A549 (cell line): ENCODE data around the gene MAP3K20.

ENCODE experiments used
- BCL3 ChIP-seq: fragments of >200 bp; sonication (Bioruptor Twin); formaldehyde crosslinking; IDR thresholded peaks from 3 replicates; pipeline ENCODE4 v1.6.1; 2016
- CBX8 ChIP-seq: fragments of 200-600 bp; sonication (generic); IDR thresholded peaks from 2 replicates; pipeline ENCODE4 v1.6.1; 2016
- CHD4 ChIP-seq: fragments of 200-600 bp; sonication (generic); IDR thresholded peaks from 2 replicates; pipeline ENCODE4 v1.6.1; 2016; ENCODE audit warnings: antibody characterized with exemption, mild to moderate bottlenecking, borderline replicate concordance
- CTCF ChIP-seq: fragments of >200 bp; sonication (Bioruptor Twin); formaldehyde crosslinking; IDR thresholded peaks from 3 replicates; pipeline ENCODE4 v1.5.1; 2016
- FOSB ChIP-seq: fragments of 250-450 bp; sonication (Bioruptor Pico); IDR thresholded peaks from 2 replicates; pipeline ENCODE4 v1.5.0; 2020; ENCODE audit warnings: mild to moderate bottlenecking, moderate library complexity
- JUN ChIP-seq, 2 experiments: fragments of >200 bp; sonication (Bioruptor Twin); formaldehyde crosslinking; IDR thresholded peaks; 2 replicates in 1 of 2; 3 replicates in 1 of 2; pipeline ENCODE4 v1.6.1; 2016 to 2017
- MAX ChIP-seq: IDR thresholded peaks from 2 replicates; pipeline ENCODE4 v1.6.1; 2012
- MAZ ChIP-seq: fragments of 150-350 bp; IDR thresholded peaks from 2 replicates; pipeline ENCODE4 v1.6.1; 2014; ENCODE audit warnings: antibody characterized with exemption, low read depth, low read length, borderline replicate concordance
- POLR2A ChIP-seq: IDR thresholded peaks from 2 replicates; pipeline ENCODE4 v1.6.1; 2012; ENCODE audit warnings: mild to moderate bottlenecking, low read length
- RFX5 ChIP-seq: fragments of 450-650 bp; IDR thresholded peaks from 2 replicates; pipeline ENCODE4 v1.7.1; 2014; ENCODE audit warnings: antibody characterized with exemption, mild to moderate bottlenecking, moderate library complexity

- TF ChIP-seq JUN (IDR thresholded peaks at IDR 0.05) (no peak), CTCF (no peak), BCL3 (no peak), MAX (no peak), MAZ (no peak), POLR2A (no peak), CHD4 (no peak), FOSB (CRISPR knock-in tag) (no peak), RFX5 (no peak), CBX8 (no peak)
These were observed 17.0 kb upstream of the MAP3K20 start for GRCh38 chr2:173058673-173059072.
